Stimulated activated CD4-positive, alpha-beta T cell treated with anti-CD3 and anti-CD28 coated beads, Interleukin-4, amount 100 ng/mL, for 1 hour (primary cell): ENCODE results near the gene LASP1NB.
"Not testable (repeated sequence)": the region's sequence is repeated elsewhere in the genome, so short reads cannot be mapped to it uniquely, and the experiment has no call there.

ENCODE experiments used
- DNase-seq: peaks from one replicate; pipeline ENCODE4 v3.0.0-alpha.2; 2020

LASP1NB gene

GRCh38 chr17:38897671-38898290 is 27.6 kb upstream of the LASP1NB start:
- DNase-seq: no peak

- DNase-seq: peak; percentile 25
Observed at GRCh38 chr17:38898291-38898679, 27.1 kb upstream of the LASP1NB start.

- DNase-seq: peak; percentile 85
Observed at GRCh38 chr17:38898812-38899348, 26.5 kb upstream of the LASP1NB start.

- no peak for DNase-seq
Observed at GRCh38 chr17:38899421-38899820, 26.0 kb upstream of the LASP1NB start.

- DNase-seq: no peak
Observed at GRCh38 chr17:38900978-38901656, 24.3 kb upstream of the LASP1NB start.

GRCh38 chr17:38903404-38903803 is 22.0 kb upstream of the LASP1NB start:
- no peak for DNase-seq

GRCh38 chr17:38904892-38905291 is 20.5 kb upstream of the LASP1NB start:
- no peak for DNase-seq

GRCh38 chr17:38905375-38905774 is 20.0 kb upstream of the LASP1NB start:
- no peak for DNase-seq

GRCh38 chr17:38906460-38907228 is 18.8 kb upstream of the LASP1NB start:
- DNase-seq: no peak

GRCh38 chr17:38907930-38908675 is 17.3 kb upstream of the LASP1NB start:
- no peak for DNase-seq

- DNase-seq: no peak
Observed at GRCh38 chr17:38908676-38909181, 16.7 kb upstream of the LASP1NB start.

GRCh38 chr17:38910325-38910724 is 15.1 kb upstream of the LASP1NB start:
- DNase-seq: no peak

GRCh38 chr17:38911081-38911730 is 14.2 kb upstream of the LASP1NB start:
- no peak for DNase-seq

GRCh38 chr17:38911731-38912081 is 13.7 kb upstream of the LASP1NB start:
- not testable (repeated sequence) for DNase-seq

- no peak for DNase-seq
Observed at GRCh38 chr17:38912221-38912813, 13.1 kb upstream of the LASP1NB start.

- no peak for DNase-seq
Observed at GRCh38 chr17:38914741-38915638, 10.4 kb upstream of the LASP1NB start.

- no peak for DNase-seq
Observed at GRCh38 chr17:38915639-38915995, 9.8 kb upstream of the LASP1NB start.

GRCh38 chr17:38916771-38917170 is 8.6 kb upstream of the LASP1NB start:
- DNase-seq: no peak

GRCh38 chr17:38917259-38917658 is 8.2 kb upstream of the LASP1NB start:
- DNase-seq: no peak

GRCh38 chr17:38918129-38918913 is 7.1 kb upstream of the LASP1NB start:
- no peak for DNase-seq
